ENCODE measurements around the gene ACSM4. TPM values are rescaled to one million over a fixed set of nuclear protein-coding genes. Genes with fewer than 3 reads are reported as not detected.
"Not testable (repeated sequence)": the region's sequence is repeated elsewhere in the genome, so short reads cannot be mapped to it uniquely, and the experiment has no call there.

ACSM4 gene
- polyA plus RNA-seq, 6 donors from 2014 or later: not detected

- H3K4me1 Mint-ChIP-seq: no peaks in the 10 kb centered on the region
- peaks cover 27 to 37% (median 35%) of the 10 kb centered on the region in 3 donors for H3K27me3 Mint-ChIP-seq
- H3K4me3 Mint-ChIP-seq: no peak overlapping the region
- ATAC-seq (ENCODE audit: low read depth in 2 of 2): no peak
- H3K9me3 Mint-ChIP-seq: no peaks in the 10 kb centered on the region
- H3K36me3 Mint-ChIP-seq: no peaks in the 10 kb centered on the region
- no peak for DNase-seq
- no peak overlapping the region for H3K27ac Mint-ChIP-seq
These were observed 1.4 kb upstream of the ACSM4 start for GRCh38 chr12:7302266-7302986.

- Mint-ChIP-seq H3K27ac (no peak overlapping the region), H3K27me3 (peaks cover 27 to 35% (median 31%) of the 10 kb centered on the region in 3 donors), H3K36me3 (no peaks in the 10 kb centered on the region), H3K4me3 (no peak overlapping the region), H3K4me1 (no peaks in the 10 kb centered on the region), H3K9me3 (no peaks in the 10 kb centered on the region)
- ATAC-seq (ENCODE audit: low read depth in 2 of 2) (no peak), DNase-seq (no peak)
These were observed 642 bp upstream of the ACSM4 start for GRCh38 chr12:7303230-7303629.

GRCh38 chr12:7304456-7304855 lies 584 bp downstream of the ACSM4 start:
- Mint-ChIP-seq H3K4me1 (no peaks in the 10 kb centered on the region), H3K27ac (no peak overlapping the region), H3K9me3 (no peaks in the 10 kb centered on the region), H3K36me3 (no peaks in the 10 kb centered on the region), H3K27me3 (peaks cover 22 to 23% (median 22%) of the 10 kb centered on the region in 3 donors), H3K4me3 (no peak overlapping the region)
- ATAC-seq (ENCODE audit: low read depth in 2 of 2): no peak
- no peak for DNase-seq

GRCh38 chr12:7310070-7310469 lies 6.2 kb downstream of the ACSM4 start:
- H3K4me1 Mint-ChIP-seq: no peaks in the 10 kb centered on the region
- ATAC-seq (ENCODE audit: low read depth in 2 of 2): no peak
- H3K4me3 Mint-ChIP-seq: no peak overlapping the region
- DNase-seq: no peak
- H3K27me3 Mint-ChIP-seq: peaks cover 8 to 18% (median 8%) of the 10 kb centered on the region in 3 donors
- no peak overlapping the region for H3K27ac Mint-ChIP-seq
- H3K36me3 Mint-ChIP-seq: no peaks in the 10 kb centered on the region
- H3K9me3 Mint-ChIP-seq: no peaks in the 10 kb centered on the region

GRCh38 chr12:7319930-7320329 lies 16.1 kb downstream of the ACSM4 start:
- DNase-seq (no peak), ATAC-seq (ENCODE audit: low read depth in 2 of 2) (no peak)
- Mint-ChIP-seq H3K36me3 (no peaks in the 10 kb centered on the region), H3K9me3 (peaks cover 0 to 2% (median 0%) of the 10 kb centered on the region in 7 donors), H3K27ac (no peak overlapping the region), H3K4me1 (no peaks in the 10 kb centered on the region), H3K27me3 (peaks cover 3 to 5% (median 5%) of the 10 kb centered on the region in 3 donors), H3K4me3 (no peak overlapping the region)

GRCh38 chr12:7321624-7322023 lies 17.8 kb downstream of the ACSM4 start:
- no peak for ATAC-seq (ENCODE audit: low read depth in 2 of 2)
- no peaks in the 10 kb centered on the region for H3K36me3 Mint-ChIP-seq
- H3K27me3 Mint-ChIP-seq: peaks cover 3 to 6% (median 5%) of the 10 kb centered on the region in 3 donors
- no peak overlapping the region for H3K4me3 Mint-ChIP-seq
- peaks cover 0 to 2% (median 0%) of the 10 kb centered on the region in 7 donors for H3K9me3 Mint-ChIP-seq
- H3K27ac Mint-ChIP-seq: no peak overlapping the region
- no peak for DNase-seq
- no peaks in the 10 kb centered on the region for H3K4me1 Mint-ChIP-seq

- H3K27me3 Mint-ChIP-seq: peaks cover 7 to 10% (median 9%) of the 10 kb centered on the region in 3 donors
- H3K4me3 Mint-ChIP-seq: no peak overlapping the region
- no peak overlapping the region for H3K27ac Mint-ChIP-seq
- DNase-seq (no peak), ATAC-seq (ENCODE audit: low read depth in 2 of 2) (no peak)
- H3K36me3 Mint-ChIP-seq: no peaks in the 10 kb centered on the region
- no peaks in the 10 kb centered on the region for H3K4me1 Mint-ChIP-seq
- peaks cover 0 to 2% (median 0%) of the 10 kb centered on the region in 7 donors for H3K9me3 Mint-ChIP-seq
These were observed 18.7 kb downstream of the ACSM4 start for GRCh38 chr12:7322599-7322998.

GRCh38 chr12:7324176-7324575 lies 20.3 kb downstream of the ACSM4 start:
- no peak for DNase-seq
- no peaks in the 10 kb centered on the region for H3K36me3 Mint-ChIP-seq
- ATAC-seq (ENCODE audit: low read depth in 2 of 2): no peak
- no peak overlapping the region for H3K27ac Mint-ChIP-seq
- H3K9me3 Mint-ChIP-seq: no peaks in the 10 kb centered on the region
- H3K4me3 Mint-ChIP-seq: no peak overlapping the region
- H3K4me1 Mint-ChIP-seq: no peaks in the 10 kb centered on the region
- peaks cover 8 to 18% (median 16%) of the 10 kb centered on the region in 3 donors for H3K27me3 Mint-ChIP-seq

- no peaks in the 10 kb centered on the region for H3K4me1 Mint-ChIP-seq
- no peaks in the 10 kb centered on the region for H3K36me3 Mint-ChIP-seq
- DNase-seq (no peak), ATAC-seq (ENCODE audit: low read depth in 2 of 2) (no peak)
- peaks cover 13 to 41% (median 31%) of the 10 kb centered on the region in 3 donors for H3K27me3 Mint-ChIP-seq
- no peak overlapping the region for H3K4me3 Mint-ChIP-seq
- H3K27ac Mint-ChIP-seq: no peak overlapping the region
- peaks cover 0 to 8% (median 4%) of the 10 kb centered on the region in 7 donors for H3K9me3 Mint-ChIP-seq
These were observed 24.0 kb downstream of the ACSM4 start for GRCh38 chr12:7327918-7328317.

GRCh38 chr12:7337790-7338189 lies 33.9 kb downstream of the ACSM4 start:
- H3K9me3 Mint-ChIP-seq: peaks cover 0 to 16% (median 4%) of the 10 kb centered on the region in 7 donors
- not testable (repeated sequence) for ATAC-seq (ENCODE audit: low read depth in 2 of 2); DNase-seq; H3K27me3 Mint-ChIP-seq; H3K36me3 Mint-ChIP-seq; H3K4me3 Mint-ChIP-seq; H3K4me1 Mint-ChIP-seq; H3K27ac Mint-ChIP-seq

- H3K9me3 Mint-ChIP-seq: peaks cover 6 to 21% (median 10%) of the 10 kb centered on the region in 7 donors
- no peaks in the 10 kb centered on the region for H3K4me1 Mint-ChIP-seq
- no peak for DNase-seq
- peaks cover 0 to 6% (median 4%) of the 10 kb centered on the region in 3 donors for H3K27me3 Mint-ChIP-seq
- ATAC-seq (ENCODE audit: low read depth in 2 of 2): no peak
- peaks cover 0 to 1% of the 10 kb centered on the region in 2 donors for H3K36me3 Mint-ChIP-seq
- H3K27ac Mint-ChIP-seq: no peak overlapping the region
- H3K4me3 Mint-ChIP-seq: no peak overlapping the region
These were observed 35.8 kb downstream of the ACSM4 start for GRCh38 chr12:7339675-7340074.

- ATAC-seq (ENCODE audit: low read depth in 2 of 2) (no peak), DNase-seq (no peak)
- peaks cover 5 to 8% of the 10 kb centered on the region in 2 donors for H3K36me3 Mint-ChIP-seq
- H3K4me1 Mint-ChIP-seq: no peaks in the 10 kb centered on the region
- peaks cover 1 to 29% (median 11%) of the 10 kb centered on the region in 7 donors for H3K9me3 Mint-ChIP-seq
- peaks cover under 1 to 9% (median 4%) of the 10 kb centered on the region in 3 donors for H3K27me3 Mint-ChIP-seq
- H3K4me3 Mint-ChIP-seq: no peak overlapping the region
- H3K27ac Mint-ChIP-seq: no peak overlapping the region
These were observed 41.1 kb downstream of the ACSM4 start for GRCh38 chr12:7344833-7345606.

GRCh38 chr12:7346551-7347225 lies 42.8 kb downstream of the ACSM4 start:
- Mint-ChIP-seq H3K27ac (no peak overlapping the region), H3K4me3 (no peak overlapping the region), H3K36me3 (peaks cover 5 to 8% of the 10 kb centered on the region in 2 donors), H3K4me1 (no peaks in the 10 kb centered on the region), H3K9me3 (peaks cover 1 to 29% (median 11%) of the 10 kb centered on the region in 7 donors), H3K27me3 (peaks cover 5 to 17% (median 15%) of the 10 kb centered on the region in 3 donors)
- no peak for ATAC-seq (ENCODE audit: low read depth in 2 of 2)
- DNase-seq: no peak

Data from naive B cell (primary cell).